HCEC 1CT (cell line): ENCODE data around the gene H2AZ2.
A peak's percentile ranks its signal among the peaks of the same experiment; 100 is the strongest.
"Not testable (repeated sequence)": the region's sequence is repeated elsewhere in the genome, so short reads cannot be mapped to it uniquely, and the experiment has no call there.

Experiments used
- DNase-seq: peaks from one replicate; pipeline ENCODE4 v3.0.0-alpha.2; 2017

The H2AZ2 gene

DNA sequence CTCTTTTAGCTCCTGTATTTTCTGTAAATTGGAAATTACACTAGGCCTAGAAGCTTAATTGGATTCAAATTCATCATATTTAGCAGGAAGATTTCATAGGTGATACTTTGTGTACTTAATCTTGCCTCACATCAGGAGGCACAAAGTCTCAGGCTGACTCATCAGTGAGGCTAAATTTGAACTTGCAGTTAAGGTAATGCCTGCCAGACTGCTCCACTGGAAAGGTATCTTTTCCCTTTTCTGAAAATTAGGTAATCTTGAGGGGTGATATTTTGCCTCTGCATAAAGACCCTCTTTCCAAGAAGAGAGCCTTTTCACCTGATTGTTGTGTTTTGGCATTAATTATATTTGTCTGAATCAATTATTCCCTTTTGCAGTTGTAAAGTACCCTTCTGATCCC lies 36.8 kb downstream of the H2AZ2 start:
- DNase-seq: no peak

DNA sequence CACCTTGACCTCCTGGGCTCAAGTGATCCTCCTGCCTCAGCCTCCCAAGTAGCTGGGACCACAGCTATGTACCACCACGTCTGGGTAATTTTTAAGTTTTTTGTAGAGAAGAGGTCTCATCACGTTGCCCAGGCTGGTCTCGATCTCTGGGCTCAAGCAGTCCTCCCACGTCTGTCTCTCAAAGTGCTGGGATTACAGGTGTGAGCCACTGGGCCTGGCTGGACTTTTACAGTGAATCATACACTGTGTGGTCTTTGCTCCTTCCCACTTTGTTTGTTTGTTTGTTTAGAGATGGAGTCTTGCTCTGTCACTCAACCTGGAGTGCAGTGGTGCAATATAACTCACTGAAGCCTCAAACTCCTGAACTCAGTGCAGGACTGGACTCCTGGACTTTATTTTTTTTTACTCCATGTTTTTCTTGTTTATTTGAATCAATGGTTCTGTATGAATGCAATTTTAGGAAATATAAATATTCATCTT lies 38.9 kb downstream of the H2AZ2 start:
- DNase-seq: no peak

DNA sequence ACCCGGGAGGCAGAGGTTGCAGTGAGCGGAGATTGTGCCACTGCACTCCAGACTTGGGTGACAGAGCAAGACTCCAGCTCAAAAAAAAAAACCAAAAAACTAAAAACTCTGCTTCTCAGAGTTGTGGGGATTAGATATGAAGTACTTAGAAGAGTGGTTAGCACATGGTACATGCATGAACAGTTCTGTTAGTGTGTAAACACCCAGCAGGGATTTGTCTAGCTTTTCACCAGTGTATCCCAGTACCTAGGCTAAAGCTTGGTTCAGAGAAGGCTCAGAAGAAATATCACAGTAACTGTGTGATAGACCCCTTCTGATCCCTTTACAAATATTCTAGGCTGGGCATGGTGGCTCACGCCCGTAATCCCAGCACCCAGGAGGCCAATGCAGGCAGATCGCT lies 41.9 kb downstream of the H2AZ2 start:
- no peak for DNase-seq

DNA sequence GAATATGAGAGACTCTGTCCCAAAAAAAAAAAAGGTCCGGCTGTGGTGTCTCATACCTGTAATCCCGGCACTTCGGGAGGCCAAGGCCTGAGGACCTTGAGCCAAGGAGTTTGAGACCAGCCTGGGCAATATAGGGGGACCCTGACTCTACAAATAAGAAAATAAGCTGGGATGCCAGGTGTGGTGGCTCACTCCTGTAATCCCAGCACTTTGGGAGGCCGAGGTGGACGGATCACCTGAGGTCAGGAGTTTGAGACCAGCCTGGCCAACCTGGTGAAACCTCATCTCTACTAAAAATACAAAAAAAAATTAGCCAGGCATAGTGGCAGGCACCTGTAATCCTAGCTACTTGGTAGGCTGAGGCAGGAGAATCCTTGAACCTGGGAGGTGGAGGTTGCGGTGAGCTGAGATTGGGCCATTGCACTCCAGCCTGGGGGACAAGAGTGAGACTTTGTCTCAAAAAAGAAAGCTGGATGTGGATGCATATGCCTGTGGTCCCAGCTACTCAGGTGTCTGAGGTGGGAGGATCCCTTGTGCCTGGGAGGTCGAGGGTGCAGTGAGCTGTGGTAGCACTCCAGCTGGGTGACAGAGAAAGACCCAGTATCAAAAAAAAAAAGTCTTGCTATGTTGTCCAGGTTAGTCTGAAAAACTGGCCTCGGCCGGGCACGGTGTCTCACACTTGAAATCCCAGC lies 43.9 kb downstream of the H2AZ2 start:
- not testable (repeated sequence) for DNase-seq

DNA sequence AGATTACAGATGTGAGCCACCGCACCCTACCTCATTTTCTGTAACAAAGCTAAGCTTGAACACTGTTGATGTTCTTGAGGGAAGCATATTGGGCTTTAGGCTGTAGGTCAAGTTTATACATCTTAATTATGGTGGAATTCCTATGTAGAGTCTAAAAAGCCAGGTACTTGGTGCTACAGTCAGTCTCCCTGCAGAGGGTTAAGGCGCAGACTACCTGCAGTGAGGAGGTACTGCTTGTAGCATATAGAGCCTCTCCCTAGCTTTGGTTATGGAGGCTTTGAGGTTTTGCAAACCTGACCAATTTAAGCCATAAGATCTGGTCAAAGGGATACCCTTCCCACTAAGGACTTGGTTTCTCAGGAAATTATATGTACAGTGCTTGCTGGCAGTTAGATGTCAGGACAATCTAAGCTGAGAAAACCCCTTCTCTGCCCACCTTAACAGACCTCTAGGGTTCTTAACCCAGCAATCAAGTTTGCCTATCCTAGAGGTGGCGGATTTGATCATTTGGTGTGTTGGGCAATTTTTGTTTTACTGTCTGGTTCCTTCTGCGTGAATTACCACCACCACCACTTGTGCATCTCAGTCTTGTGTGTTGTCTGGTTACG lies 45.4 kb downstream of the H2AZ2 start:
- no peak for DNase-seq

DNA sequence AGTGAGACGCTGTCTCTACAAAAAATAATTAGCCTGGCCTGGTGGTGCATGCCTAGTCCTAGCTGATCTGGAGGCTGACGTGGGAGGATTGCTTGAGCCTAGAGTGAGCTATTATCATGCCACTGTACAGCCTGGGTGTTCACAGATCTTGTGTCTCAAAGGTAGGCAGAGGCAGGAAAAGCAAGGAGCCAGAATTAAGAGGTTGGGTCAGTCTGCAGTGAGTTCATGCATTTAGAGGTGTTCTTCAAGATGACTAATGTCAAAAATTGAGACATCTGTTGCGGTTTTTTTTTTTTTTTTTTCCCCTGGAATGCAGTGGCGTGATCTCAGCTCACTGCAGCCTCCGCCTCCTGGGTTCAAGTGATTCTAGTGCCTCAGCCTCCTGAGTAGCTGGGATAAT lies 46.0 kb downstream of the H2AZ2 start:
- DNase-seq: peak; percentile 86

DNA sequence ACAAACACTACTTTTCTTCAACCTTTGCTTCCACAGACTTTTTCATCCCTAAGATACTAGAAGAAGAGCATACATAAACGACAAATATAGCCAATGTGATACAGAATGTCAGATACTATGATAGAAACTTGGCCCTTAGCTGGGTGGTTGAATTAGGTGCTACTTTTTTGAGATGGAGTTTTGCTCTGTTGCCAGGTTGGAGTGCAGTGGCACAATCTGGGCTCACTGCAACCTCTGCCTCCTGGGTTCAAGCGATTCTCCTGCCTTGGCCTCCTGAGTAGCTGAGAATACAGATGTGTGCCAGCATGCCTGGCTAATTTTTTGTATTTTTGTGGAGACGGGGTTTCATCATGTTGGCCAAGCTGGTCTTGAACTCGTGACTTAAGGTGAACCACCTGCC lies 47.9 kb downstream of the H2AZ2 start:
- DNase-seq: no peak

DNA sequence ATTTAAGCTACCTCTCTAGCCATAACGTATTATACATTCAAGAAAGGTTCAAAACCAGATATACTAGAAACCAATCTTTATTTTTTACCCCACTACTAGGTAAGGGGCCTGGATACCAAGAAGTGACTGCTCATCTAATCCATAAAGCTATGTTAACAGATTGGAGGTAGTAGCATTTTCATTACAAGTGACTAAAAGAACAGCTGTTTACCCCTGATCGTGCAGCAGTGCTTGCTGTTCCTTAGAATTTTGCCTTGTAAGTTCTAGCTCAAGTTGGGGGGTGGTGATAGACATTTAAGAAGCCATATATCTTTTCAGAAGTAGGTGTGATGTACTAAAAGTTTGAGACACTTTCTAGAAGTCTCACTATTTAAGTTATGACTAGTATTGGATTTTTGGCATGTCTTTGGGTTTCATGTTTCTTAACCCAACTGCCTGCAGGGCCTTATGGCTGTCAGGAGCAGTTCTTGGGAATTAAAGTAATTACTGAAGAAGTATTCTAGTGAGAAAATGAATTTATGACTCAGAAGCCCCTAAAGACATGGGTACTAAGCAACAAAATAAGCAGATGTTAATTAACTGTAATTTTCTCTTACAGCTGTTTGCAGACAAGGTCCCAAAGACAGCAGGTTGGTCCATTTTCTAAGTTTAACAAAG lies 49.1 kb downstream of the H2AZ2 start:
- peak; percentile 25 for DNase-seq

DNA sequence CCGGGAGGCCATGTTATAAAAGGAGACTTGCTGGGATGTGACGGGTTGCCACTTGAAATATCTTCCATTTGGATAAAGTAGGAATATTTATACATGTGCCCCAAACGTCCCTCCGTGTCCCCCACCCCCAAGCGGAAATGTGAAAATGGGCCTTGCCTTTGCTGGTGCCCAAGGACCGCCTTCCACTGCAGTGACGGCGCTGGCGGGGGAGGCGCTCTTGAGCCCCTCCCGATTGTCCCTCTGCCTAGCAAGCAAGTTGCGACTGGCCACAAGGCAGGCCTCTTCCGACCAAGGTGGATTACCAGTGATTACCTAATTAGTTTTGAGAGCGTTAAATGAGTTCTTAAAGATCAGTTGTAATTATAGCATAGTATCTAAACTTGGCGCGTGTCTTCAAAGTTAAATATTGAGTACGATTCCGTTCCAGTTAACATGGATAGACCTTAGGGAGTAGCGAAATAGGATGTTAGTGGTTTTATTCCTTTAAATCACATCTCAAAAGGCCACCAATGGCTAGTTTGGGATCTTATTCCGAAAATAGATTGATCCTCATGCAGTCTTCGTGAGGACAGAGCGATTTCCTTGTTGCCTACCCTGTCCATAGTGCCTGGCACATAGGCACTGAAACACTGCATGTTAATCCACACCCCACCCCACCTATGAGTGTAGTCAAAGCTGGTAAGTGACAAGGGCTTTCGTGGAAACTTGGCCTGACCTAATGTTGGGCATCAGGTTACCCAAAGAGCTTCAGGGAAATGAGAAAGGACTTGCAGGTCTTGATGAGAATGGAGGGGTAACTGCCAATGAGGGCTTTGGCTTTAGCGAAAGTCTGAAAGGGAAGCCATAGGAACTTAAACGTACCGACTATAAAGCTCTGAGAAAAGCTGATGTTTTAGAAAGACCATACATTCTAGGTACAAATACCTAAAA lies 50.3 kb downstream of the H2AZ2 start:
- peak; percentile 88 for DNase-seq

DNA sequence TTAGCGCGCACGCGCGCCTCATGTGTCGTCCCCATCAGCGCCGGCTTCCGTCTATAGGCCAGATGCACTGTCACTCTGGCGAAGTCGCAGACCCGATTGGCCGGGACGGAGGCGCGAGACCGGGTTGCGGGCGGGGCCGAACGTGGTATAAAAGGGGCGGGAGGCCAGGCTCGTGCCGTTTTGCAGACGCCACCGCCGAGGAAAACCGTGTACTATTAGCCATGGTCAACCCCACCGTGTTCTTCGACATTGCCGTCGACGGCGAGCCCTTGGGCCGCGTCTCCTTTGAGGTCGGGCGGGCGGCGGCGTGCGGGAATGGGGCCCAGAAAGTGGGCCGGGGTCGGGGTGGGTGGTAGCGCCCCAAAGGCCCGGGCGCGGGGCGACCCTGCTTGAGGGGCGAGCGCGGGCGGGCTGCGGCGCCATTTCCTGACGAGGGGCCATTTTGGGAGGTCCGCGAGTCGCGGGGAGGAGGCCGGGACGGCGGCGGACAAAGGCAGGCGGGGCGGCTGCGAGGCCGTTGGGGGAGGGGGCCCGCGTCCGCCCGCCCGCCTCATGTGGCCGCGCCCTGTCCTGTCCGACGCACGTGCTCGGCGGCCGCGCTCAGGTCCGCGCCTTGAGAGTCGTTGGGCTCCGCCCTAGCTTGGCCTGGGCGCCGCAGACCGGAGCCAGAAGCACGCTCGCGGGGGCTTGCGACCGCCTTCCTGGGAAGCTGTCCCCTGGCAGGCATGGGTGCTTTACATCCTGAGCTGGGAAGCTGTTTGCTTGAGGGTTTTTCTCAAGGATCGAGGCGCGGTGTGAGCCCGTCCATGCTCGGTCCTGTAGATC lies 51.2 kb downstream of the H2AZ2 start, which contains the start of gene PPIA:
PPIA (plus strand) TSS at position 178 of the 825 bp plus-strand sequence; CDS start at position 222, 44 bp downstream.
- peak; percentile 98 for DNase-seq

DNA sequence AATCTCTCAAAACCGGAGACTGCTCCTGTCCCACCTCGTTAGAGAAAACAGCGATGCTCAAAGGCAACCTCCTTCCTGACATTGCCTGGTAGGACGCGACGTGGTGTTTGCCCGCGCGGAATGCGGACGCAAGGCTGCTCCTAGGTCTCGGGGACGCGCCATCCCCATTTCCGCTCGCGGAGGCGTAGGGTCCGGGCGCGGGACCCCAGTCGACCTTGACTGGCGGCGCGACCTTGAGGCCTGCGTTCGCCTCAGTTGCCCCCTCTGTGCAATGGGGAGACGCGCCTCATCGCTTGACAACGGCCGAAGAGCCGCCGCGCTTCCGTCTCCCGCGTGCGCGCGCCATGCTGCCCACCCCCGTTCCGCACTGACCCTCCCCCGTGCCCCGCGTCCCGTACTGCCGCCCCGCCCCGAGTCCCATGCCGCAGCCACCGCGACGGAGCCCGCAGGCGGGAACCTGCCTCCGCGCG lies 51.8 kb downstream of the H2AZ2 start:
- peak; percentile 51 for DNase-seq

DNA sequence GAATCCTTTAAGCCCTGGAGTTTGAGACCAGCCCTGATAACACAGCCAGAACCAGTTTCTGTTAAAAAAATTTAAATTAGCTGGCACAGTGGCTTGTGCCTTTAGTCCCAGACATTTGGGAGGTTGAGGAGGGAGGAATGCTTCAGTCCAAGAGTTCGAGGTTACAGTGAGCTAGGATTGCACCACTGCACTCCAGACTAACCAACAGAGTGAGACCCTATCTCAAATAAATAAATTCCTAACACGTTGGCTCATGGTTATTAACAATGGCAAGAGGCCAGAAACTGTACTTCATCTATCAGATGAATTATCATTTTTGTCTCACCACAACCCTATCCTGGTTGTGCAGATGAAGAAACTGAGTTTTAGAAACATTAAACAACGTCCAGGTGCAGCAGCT lies 53.6 kb downstream of the H2AZ2 start:
- no peak for DNase-seq

DNA sequence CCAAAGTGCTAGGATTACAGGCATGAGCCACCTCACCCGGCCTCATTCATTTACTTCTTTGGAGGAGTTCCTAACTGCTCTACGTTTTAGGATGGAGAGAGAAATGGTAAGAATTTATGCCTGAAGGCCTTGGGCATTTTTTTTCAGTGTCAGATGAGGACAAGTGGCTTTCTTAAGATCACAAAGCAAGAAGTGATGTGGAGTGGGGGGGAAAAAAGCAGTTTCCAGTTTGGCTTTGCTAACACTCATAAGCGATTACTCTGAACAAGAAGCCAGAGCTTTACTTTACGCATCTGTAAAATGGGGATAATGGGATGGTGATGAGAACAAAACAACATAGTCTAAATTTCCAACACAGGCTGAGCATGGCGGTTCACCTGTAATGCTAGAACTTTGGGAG lies 54.0 kb downstream of the H2AZ2 start:
- DNase-seq: no peak

DNA sequence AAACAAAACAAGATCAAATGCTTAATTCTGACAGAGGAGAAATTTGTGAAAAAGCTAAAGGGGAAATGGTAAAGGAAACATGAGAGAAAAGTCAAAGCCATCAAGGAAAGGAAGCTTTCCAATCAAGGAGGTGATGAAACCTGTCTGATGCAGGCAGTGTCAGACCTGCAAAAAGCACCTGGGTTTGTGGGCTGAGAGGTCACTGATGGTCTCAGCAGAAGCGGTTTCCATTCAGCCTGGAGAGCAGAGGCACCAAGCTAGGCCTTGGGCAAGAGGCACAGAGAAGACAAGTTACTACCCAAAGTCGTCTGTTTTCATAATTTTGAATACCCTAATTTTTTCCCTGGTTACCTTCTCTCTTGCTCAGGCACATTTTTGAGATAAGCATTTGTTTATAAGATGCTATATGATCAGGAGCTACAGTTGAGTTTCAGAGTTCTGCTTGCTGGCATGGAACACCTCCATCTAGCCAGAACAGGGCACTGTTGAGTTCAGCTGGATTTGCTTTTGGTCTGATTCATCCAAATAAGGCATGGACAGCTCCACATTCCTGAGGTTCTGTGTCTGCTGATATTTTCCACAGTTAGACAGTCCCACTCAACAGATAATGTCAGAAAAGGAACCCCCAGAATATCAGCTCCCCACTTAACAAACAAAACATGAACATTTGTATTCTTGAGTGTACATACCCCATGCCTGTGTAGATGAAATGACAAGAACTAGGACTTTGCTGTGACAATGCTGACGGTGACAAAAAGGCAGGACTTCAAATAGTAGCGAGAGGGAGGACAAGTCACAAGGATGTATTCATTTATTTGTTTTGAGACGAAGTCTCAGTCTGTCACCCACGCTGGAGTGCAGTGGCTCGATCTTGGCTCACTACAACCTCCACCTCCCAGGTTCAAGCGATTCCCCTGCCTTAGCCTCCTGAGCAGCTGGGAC lies 56.3 kb downstream of the H2AZ2 start:
- peak; percentile 78 for DNase-seq

DNA sequence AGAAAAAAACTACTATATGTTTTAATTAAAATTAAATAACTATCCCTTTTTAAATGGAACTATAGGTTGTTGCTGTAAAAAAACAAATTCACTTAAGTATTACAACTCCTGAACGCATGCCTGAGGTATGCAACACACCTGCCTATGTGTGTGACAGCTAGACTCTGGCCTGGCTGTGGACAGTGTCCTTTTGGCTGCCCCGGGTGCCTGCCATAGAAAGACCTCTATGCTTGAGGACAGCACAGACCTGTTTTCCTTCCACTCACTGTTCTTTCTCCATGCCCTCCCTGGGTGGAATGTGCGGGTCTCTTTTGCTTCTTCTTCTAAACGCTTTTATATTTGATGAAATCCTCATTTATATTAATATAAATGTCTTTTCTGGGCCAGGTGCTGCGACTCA lies 57.9 kb downstream of the H2AZ2 start:
- no peak for DNase-seq

DNA sequence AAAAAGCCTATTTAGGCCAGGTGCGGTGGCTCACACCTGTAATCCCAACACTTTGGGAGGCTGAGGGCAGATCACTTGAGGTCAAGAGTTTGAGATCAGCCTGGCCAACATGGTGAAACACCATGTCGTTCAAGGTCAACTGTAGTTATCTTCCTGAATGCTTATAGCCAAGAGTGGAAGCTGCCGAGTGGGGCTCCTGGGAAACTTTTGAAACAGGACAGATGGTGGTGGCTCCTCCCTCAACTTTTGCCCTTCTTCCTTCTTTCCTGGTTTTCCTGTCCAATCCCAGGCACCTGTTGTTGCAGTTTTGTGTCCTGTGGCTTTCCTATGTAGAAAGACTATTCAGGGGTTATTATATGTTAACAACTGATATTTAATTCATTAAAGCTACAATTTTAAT lies 60.1 kb downstream of the H2AZ2 start:
- DNase-seq: no peak

DNA sequence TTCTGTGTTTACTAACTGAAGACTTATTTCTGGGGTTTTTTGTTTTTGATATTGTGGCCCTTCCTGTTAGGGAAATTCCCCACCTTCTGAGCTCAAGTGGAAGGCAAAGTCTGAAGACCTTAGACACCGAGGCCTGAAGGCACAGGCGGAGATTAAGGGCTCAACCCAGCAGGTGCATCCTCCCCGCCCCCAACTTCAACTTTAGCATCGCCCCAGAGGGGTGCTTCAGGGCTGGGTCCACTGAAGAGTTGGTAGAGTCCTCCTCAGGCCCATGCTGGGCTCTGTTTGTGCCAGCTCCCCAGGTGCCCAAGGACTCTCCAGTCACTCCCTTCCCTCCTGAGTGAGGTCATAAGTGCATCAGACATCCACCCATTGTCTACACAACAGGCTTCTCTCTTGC lies 60.8 kb downstream of the H2AZ2 start:
- DNase-seq: no peak

DNA sequence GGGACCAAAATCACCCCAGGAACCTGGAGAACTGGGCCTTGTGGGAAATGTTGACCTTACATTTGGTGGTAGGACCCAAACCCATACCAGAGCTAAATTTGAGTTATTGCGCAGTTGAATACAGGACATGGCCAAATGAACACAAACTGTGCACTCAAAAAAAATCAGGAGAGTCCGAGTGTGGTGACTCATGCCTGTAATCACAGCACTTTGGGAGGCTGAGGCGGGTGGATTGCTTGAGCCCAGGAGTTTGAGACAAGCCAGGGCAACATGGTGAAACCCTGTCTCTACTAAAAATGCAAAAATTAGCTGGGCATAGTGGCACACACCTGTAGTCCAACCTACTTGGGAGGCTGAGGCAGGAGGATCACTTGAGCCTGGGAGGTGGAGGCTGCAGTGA lies 62.7 kb downstream of the H2AZ2 start:
- not testable (repeated sequence) for DNase-seq

DNA sequence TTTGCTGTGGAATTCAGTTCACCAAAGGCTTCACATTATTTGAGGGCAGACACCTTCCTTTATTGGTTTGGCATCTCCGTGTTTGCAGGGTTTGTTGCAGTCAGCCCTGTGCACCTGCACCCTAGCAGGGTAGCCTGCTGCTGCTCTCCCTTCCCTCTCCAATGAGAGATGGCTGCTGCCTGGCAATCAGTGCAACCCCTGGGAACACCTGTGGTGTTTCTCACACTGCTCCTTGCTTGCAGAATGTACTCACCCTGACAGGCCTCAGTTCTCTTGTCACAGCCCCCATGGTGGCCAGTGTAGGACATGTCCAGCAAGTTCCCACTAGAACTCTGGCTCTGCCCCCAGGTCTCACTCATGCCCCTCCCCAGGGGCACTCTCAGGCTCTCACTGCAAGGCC lies 63.5 kb downstream of the H2AZ2 start:
- no peak for DNase-seq

DNA sequence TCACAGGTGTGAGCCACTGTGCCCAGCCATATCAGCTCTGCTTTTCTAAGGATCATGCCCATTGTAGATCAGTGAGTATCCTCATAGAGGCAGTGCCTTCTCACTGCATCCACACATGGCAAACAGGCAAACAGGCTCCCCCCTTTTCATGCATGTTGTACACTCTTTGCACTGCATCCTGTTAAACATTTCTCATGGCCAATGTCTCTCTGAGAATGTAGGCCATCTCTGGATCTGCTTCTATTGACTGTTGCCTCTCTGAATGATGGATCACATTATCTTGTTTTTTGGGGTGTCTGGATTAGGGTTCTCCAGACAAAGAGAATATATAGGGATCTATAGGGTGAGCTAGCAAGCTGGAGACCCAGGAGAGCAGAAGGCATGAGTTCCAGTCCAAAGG lies 64.5 kb downstream of the H2AZ2 start:
- DNase-seq: no peak

DNA sequence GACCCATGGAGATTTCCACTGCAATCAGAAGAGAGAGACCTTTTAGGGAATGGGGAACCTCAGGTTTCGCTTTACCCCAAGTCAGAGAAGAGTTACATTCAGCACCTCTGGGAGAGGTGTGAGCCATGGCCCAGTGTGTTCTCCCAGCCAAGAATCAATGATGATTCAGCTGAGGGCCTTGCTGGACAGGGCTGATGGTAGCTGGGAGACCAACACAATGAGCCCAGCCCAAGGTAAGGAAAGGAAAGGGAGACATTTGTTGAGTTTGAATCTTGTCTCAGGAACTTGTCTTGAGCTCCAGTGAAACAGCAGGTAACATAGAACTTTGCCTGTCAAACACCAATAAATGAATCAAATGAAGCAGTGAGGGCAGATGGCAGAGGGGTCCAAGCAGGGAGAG lies 65.4 kb downstream of the H2AZ2 start:
- DNase-seq: no peak
